OCI-LY7 (cell line): Measurements from ENCODE around the gene CLK4. TPM values are rescaled to one million over a fixed set of nuclear protein-coding genes. Genes with fewer than 3 reads are reported as not detected.

Experiments used
- BruUV-seq: library from RNA; stranded (reverse); fragments of 400-500 nt; replicated peaks from 2 replicates; lab custom pipeline; 2021; lab: Mats Ljungman, UMichigan
- CTCF ChIA-PET: fragments of 300-600 bp; sonication (Branson Sonifier 250); formaldehyde crosslinking; loops from one replicate; lab custom pipeline; 2022; ENCODE audit warnings: antibody characterized with exemption; ENCODE audit not compliant: unreplicated experiment; lab: Charles Lee
- POLR2A ChIA-PET: fragments of 300-600 bp; sonication (Branson Sonifier 250); formaldehyde crosslinking; loops from one replicate; lab custom pipeline; 2022; ENCODE audit warnings: antibody characterized with exemption; lab: Charles Lee
- DNase-seq: peaks from one replicate; pipeline ENCODE4 v3.0.0-alpha.2; 2015; ENCODE audit warnings: low spot score
- H2AFZ ChIP-seq: fragments of 200-600 bp; sonication (generic), shearing (Covaris generic); 2 replicates; pipeline ENCODE4 v1.6.1; 2014; ENCODE audit warnings: mild to moderate bottlenecking, antibody characterized with exemption, low read length, moderate library complexity
- H3K27ac ChIP-seq: fragments of 200-600 bp; sonication (generic); 2 replicates; pipeline ENCODE4 v1.5.1; 2014; ENCODE audit warnings: mixed run types, low read depth, mild to moderate bottlenecking, moderate library complexity, low read length, inconsistent platforms; ENCODE audit not compliant: poor library complexity, severe bottlenecking
- H3K36me3 ChIP-seq: fragments of 200-600 bp; sonication (generic); 2 replicates; pipeline ENCODE4 v1.6.1; 2014; ENCODE audit warnings: mild to moderate bottlenecking, antibody characterized with exemption, low read length, moderate library complexity, mixed read lengths; ENCODE audit not compliant: insufficient read depth
- H3K4me1 ChIP-seq: fragments of 200-600 bp; sonication (generic); 2 replicates; pipeline ENCODE4 v1.5.1; 2014; ENCODE audit warnings: mild to moderate bottlenecking, low read length; ENCODE audit not compliant: insufficient read depth, poor library complexity, severe bottlenecking
- H3K4me2 ChIP-seq: fragments of 200-600 bp; sonication (generic); 2 replicates; pipeline ENCODE4 v1.6.1; 2014; ENCODE audit warnings: mild to moderate bottlenecking, low read length
- H3K4me3 ChIP-seq: fragments of 200-600 bp; sonication (generic); 2 replicates; pipeline ENCODE4 v1.5.1; 2014; ENCODE audit warnings: mild to moderate bottlenecking, low read depth, low read length; ENCODE audit not compliant: poor library complexity, severe bottlenecking
- H3K79me2 ChIP-seq: fragments of 200-600 bp; sonication (generic); 2 replicates; pipeline ENCODE4 v1.6.1; 2016; ENCODE audit warnings: low read depth, mild to moderate bottlenecking, low read length, moderate library complexity, mixed read lengths; ENCODE audit not compliant: insufficient read depth
- H3K9me2 ChIP-seq: fragments of 200-600 bp; sonication (generic); 2 replicates; pipeline ENCODE4 v1.6.1; 2016; ENCODE audit warnings: mild to moderate bottlenecking, low read length, mixed read lengths; ENCODE audit not compliant: insufficient read depth
- H3K9me3 ChIP-seq: fragments of 200-600 bp; sonication (generic); 2 replicates; pipeline ENCODE4 v1.6.1; 2014; ENCODE audit warnings: mild to moderate bottlenecking, mixed run types, low read length, mixed read lengths
- H4K20me1 ChIP-seq: fragments of 200-600 bp; sonication (generic); 2 replicates; pipeline ENCODE4 v1.6.1; 2014; ENCODE audit warnings: mild to moderate bottlenecking, antibody characterized with exemption, low read length, moderate library complexity, mixed read lengths; ENCODE audit not compliant: insufficient read depth
- EZH2phosphoT487 ChIP-seq: fragments of 200-600 bp; sonication (generic); IDR thresholded peaks from 2 replicates; pipeline ENCODE4 v1.6.1; 2018; ENCODE audit warnings: low read depth, borderline replicate concordance, mild to moderate bottlenecking, mixed run types, antibody characterized with exemption, low read length, moderate library complexity, mixed read lengths
- intact Hi-C: fragments of 100-400 bp; cut with micrococcal nuclease; formaldehyde crosslinking; loops from one replicate; pipeline ENCODE4 v1.10.0; 2022; ENCODE audit not compliant: unreplicated experiment
- small RNA-seq: library from RNA; depleted of rRNA; stranded (forward); fragments of <200 nt; gene quantifications from one replicate; pipeline ENCODE3, GENCODE V24; 2014
- total RNA-seq, 2 experiments: library from RNA; depleted of rRNA in 1 of 2; stranded (reverse); fragments of >200 nt in 1 of 2; shearing (Covaris generic) in 1 of 2; gene quantifications; 2 replicates each; pipeline ENCODE4 v1.2.3, GENCODE V29; 2014 to 2022
- TF ChIP-seq, protein P1 (sequence below): fragments of 200-600 bp; sonication (generic); conservative IDR thresholded peaks from 2 replicates; pipeline ENCODE4 v1.5.1; 2014; ENCODE audit warnings: mild to moderate bottlenecking, antibody characterized with exemption, low read length, moderate library complexity, mixed read lengths

The CLK4 gene
- total RNA-seq, 2 experiments from 2014 or later: 32.6 to 37.4 TPM

GRCh38 chr5:178554311-178554710, 72.5 kb downstream of the CLK4 start:
- no peak overlapping the region for H3K4me2 ChIP-seq
- no peaks in the 10 kb centered on the region for H3K36me3 ChIP-seq
- H3K4me1 ChIP-seq: no peaks in the 10 kb centered on the region
- intact Hi-C loops: loop anchor here (5.0 kb wide), 1 partner anchor 272 kb away; no protein-coding TSS in a partner anchor
- no TSS peak for BruUV-seq
- no peak overlapping the region for H3K4me3 ChIP-seq
- ChIA-PET CTCF (no interaction called here), POLR2A (no interaction called here)
- no peaks in the 10 kb centered on the region for H3K79me2 ChIP-seq
- DNase-seq: no peak
- H3K9me3 ChIP-seq: no peaks in the 10 kb centered on the region
- H3K27ac ChIP-seq: no peak overlapping the region
- no peaks in the 10 kb centered on the region for H3K9me2 ChIP-seq
- no peak for TF ChIP-seq EZH2phosphoT487
- TF ChIP-seq, protein P1, sequence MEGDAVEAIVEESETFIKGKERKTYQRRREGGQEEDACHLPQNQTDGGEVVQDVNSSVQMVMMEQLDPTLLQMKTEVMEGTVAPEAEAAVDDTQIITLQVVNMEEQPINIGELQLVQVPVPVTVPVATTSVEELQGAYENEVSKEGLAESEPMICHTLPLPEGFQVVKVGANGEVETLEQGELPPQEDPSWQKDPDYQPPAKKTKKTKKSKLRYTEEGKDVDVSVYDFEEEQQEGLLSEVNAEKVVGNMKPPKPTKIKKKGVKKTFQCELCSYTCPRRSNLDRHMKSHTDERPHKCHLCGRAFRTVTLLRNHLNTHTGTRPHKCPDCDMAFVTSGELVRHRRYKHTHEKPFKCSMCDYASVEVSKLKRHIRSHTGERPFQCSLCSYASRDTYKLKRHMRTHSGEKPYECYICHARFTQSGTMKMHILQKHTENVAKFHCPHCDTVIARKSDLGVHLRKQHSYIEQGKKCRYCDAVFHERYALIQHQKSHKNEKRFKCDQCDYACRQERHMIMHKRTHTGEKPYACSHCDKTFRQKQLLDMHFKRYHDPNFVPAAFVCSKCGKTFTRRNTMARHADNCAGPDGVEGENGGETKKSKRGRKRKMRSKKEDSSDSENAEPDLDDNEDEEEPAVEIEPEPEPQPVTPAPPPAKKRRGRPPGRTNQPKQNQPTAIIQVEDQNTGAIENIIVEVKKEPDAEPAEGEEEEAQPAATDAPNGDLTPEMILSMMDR: no peak
- no peaks in the 10 kb centered on the region for H4K20me1 ChIP-seq
- H2AFZ ChIP-seq: no peak overlapping the region

DNA sequence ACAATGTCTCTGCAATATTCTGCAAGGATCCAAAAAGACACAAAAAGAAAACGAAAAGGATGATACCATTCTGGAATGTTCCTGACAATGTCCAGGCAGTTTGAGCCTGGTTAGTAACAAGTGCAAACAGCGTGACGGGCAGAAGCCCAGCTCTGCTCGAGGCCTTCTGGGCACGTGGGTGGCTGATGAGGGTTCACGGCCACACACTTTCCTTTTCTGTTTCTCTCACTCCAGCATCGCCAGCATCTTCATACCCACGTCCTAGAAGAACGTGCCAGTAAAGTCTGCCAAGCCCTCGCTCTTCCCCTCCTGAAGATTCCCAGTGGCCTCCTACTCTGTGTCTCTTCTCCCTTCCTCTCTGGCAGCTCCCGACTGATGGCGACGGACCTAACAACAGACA, 73.3 kb downstream of the CLK4 start:
- ChIA-PET CTCF (no interaction called here), POLR2A (no interaction called here)
- Histone ChIP-seq H4K20me1 (no peaks in the 10 kb centered on the region), H3K36me3 (no peaks in the 10 kb centered on the region), H3K4me3 (no peak overlapping the region), H3K79me2 (no peaks in the 10 kb centered on the region), H2AFZ (no peak overlapping the region), H3K4me2 (no peak overlapping the region), H3K27ac (no peak overlapping the region), H3K4me1 (no peaks in the 10 kb centered on the region), H3K9me2 (no peaks in the 10 kb centered on the region), H3K9me3 (no peaks in the 10 kb centered on the region)
- no TSS peak for BruUV-seq
- intact Hi-C loops: loop anchor here (5.0 kb wide), 1 partner anchor 271 kb away; no protein-coding TSS in a partner anchor
- no peak for DNase-seq
- TF ChIP-seq EZH2phosphoT487: no peak
- TF ChIP-seq, protein P1: no peak

Small RNAs within 50 kb of the gene (small RNA-seq; reads per million reads assigned to genes)
- gene RN7SKP70: not detected

Other genes starting within 250 kb of the CLK4 start
- gene COL23A1, start 36.7 kb downstream of the CLK4 start, total RNA-seq (2014; rRNA removed; shearing (Covaris generic)): not detected in 2 replicates
- gene COL23A1, start 36.7 kb downstream of the CLK4 start, total RNA-seq (2022): 0.53 TPM in 1 of 2 replicates, not detected in the other
- gene ZNF354A, start 103.6 kb upstream of the CLK4 start, total RNA-seq (2014; rRNA removed; shearing (Covaris generic)): 11.3 and 15.2 TPM in 2 replicates
- 18.2 and 19.4 TPM in 2 replicates for gene ZNF354A, start 103.6 kb upstream of the CLK4 start, total RNA-seq (2022)
- 13.4 and 15.2 TPM in 2 replicates for gene ZNF354B, start 232.9 kb upstream of the CLK4 start, total RNA-seq (2014; rRNA removed; shearing (Covaris generic))
- 11.7 and 12.1 TPM in 2 replicates for gene ZNF354B, start 232.9 kb upstream of the CLK4 start, total RNA-seq (2022)